Naive thymus-derived CD4-positive, alpha-beta T cell (primary cell): ENCODE data around the gene GTF3C1. TPM values are rescaled to one million over a fixed set of nuclear protein-coding genes. Genes with fewer than 3 reads are reported as not detected.

ENCODE experiments used
- ATAC-seq: fragments of 150-1000 bp; cut with Tn5 transposase; 2 replicates; pipeline ENCODE4 v1.10.0; 2021; ENCODE audit warnings: mild to moderate bottlenecking, moderate library complexity
- CTCF ChIA-PET: fragments of 350-600 bp; sonication (Branson Sonifier 250); formaldehyde crosslinking; loops from one replicate; lab custom pipeline; 2021; ENCODE audit warnings: antibody characterized with exemption; lab: Charles Lee
- POLR2A ChIA-PET: fragments of 350-600 bp; sonication (Branson Sonifier 250); formaldehyde crosslinking; loops from one replicate; lab custom pipeline; 2021; ENCODE audit warnings: antibody characterized with exemption, inconsistent platforms; lab: Charles Lee
- DNase-seq, 9 donors: peaks; one replicate each; pipeline versions ENCODE4 v3.0.0 to v3.0.0-alpha.2; 2020 to 2022; ENCODE audit warnings: mixed read lengths in 1 of 9
- H3K27ac ChIP-seq: one replicate; pipeline ENCODE4 v1.7.0; 2013; ENCODE audit warnings: mild to moderate bottlenecking, low read depth, low read length, moderate library complexity
- H3K27me3 ChIP-seq, 2 donors: one replicate each; pipeline ENCODE4 v1.7.0; 2013; ENCODE audit warnings: low read length in 2 of 2, mild to moderate bottlenecking in 2 of 2, moderate library complexity in 2 of 2; ENCODE audit not compliant: control insufficient read depth in 2 of 2, insufficient read depth in 2 of 2
- H3K36me3 ChIP-seq, 3 experiments: 1 replicate in 2 of 3; 2 replicates in 1 of 3; pipeline ENCODE4 v1.7.0; 2013; ENCODE audit warnings: low read length in 3 of 3, mild to moderate bottlenecking in 3 of 3, moderate library complexity in 1 of 3; ENCODE audit not compliant: insufficient read depth in 3 of 3, control insufficient read depth in 2 of 3
- H3K4me1 ChIP-seq, 2 donors: one replicate each; pipeline ENCODE4 v1.7.0; 2013; ENCODE audit warnings: low read length in 2 of 2, mild to moderate bottlenecking in 2 of 2, moderate library complexity in 1 of 2; ENCODE audit not compliant: control insufficient read depth in 2 of 2, insufficient read depth in 2 of 2
- H3K4me3 ChIP-seq: 2 replicates; pipeline ENCODE4 v1.7.0; 2013; ENCODE audit warnings: mild to moderate bottlenecking, low read length
- H3K9me3 ChIP-seq, 3 experiments: 1 replicate in 2 of 3; 2 replicates in 1 of 3; pipeline ENCODE4 v1.7.0; 2013; ENCODE audit warnings: low read length in 3 of 3; ENCODE audit not compliant: control insufficient read depth in 2 of 3
- H3K27ac Mint-ChIP-seq, 9 donors: one replicate each; pipeline ENCODE4 v1.8.0; 2020 to 2022; ENCODE audit warnings: mixed read lengths in 9 of 9, mild to moderate bottlenecking in 8 of 9, moderate library complexity in 5 of 9, inconsistent platforms in 2 of 9
- H3K27me3 Mint-ChIP-seq, 5 donors: one replicate each; pipeline ENCODE4 v1.8.0; 2021 to 2022; ENCODE audit warnings: mixed read lengths in 5 of 5, mild to moderate bottlenecking in 1 of 5
- H3K36me3 Mint-ChIP-seq, 5 donors: one replicate each; pipeline ENCODE4 v1.8.0; 2020 to 2022; ENCODE audit warnings: mixed read lengths in 5 of 5, mild to moderate bottlenecking in 3 of 5, inconsistent platforms in 1 of 5
- H3K4me1 Mint-ChIP-seq, 7 donors: one replicate each; pipeline ENCODE4 v1.8.0; 2020 to 2022; ENCODE audit warnings: mixed read lengths in 7 of 7, mild to moderate bottlenecking in 3 of 7, inconsistent platforms in 1 of 7
- H3K4me3 Mint-ChIP-seq, 10 donors: one replicate each; pipeline ENCODE4 v1.8.0; 2020 to 2022; ENCODE audit warnings: mild to moderate bottlenecking in 10 of 10, mixed read lengths in 10 of 10, moderate library complexity in 6 of 10, inconsistent platforms in 2 of 10
- H3K9me3 Mint-ChIP-seq, 11 donors: one replicate each; pipeline ENCODE4 v1.8.0; 2020 to 2022; ENCODE audit warnings: mixed read lengths in 11 of 11, mild to moderate bottlenecking in 4 of 11, inconsistent platforms in 1 of 11, moderate library complexity in 1 of 11
- intact Hi-C, 2 donors: fragments of 100-400 bp; cut with micrococcal nuclease; formaldehyde crosslinking; loops; one replicate each; pipeline ENCODE4 v1.15.1; 2023
- polyA plus RNA-seq, 2 donors: library from polyadenylated mRNA; unstranded; fragments of 300-500 nt; fragmentation: Illumina TruSeq; gene quantifications; one replicate each; pipeline ENCODE4 v1.2.3, GENCODE V29; 2021
- total RNA-seq, 6 experiments: library from RNA in 5 of 6; stranded (reverse) in 5 of 6; gene quantifications; 1 replicate in 5 of 6; 2 replicates in 1 of 6; pipeline ENCODE4 v1.2.3 and lab custom pipeline; 2021 to 2026

The GTF3C1 gene
- total and polyA plus RNA-seq, 7 experiments from 2014 or later: 19.0 to 60.0 (median 52.5) TPM

DNA sequence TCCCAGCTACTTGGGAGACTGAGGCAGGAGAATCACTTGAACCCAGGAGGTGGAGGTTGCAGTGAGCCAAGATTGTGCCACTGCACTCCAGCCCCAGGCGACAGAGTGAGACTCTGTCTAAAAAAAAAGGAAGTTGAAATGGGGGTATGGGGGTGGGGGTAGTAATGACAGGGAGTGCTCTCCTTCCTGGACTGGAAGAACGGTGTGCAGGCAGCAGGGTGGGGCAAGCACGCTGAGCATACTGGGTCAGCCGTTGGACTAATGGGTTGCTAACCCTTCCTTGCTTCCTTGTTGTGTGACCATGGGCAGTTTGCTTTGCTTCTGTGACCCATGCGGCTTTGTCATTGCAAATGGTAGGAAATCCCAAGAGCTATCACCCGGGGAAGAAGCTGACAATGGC, 16.7 kb upstream of the GTF3C1 start:
- DNase-seq (no peak), ATAC-seq (peak; percentile 57)
- Mint-ChIP-seq H3K9me3 (peaks cover 0 to 3% (median 0%) of the 10 kb centered on the region in 11 donors), H3K36me3 (peaks cover 0 to 10% (median 4%) of the 10 kb centered on the region in 5 donors), H3K4me3 (no peak overlapping the region), H3K27ac (no peak overlapping the region), H3K4me1 (peaks cover 0 to 12% (median 3%) of the 10 kb centered on the region in 7 donors), H3K27me3 (no peaks in the 10 kb centered on the region)
- Histone ChIP-seq H3K4me1 (no peaks in the 10 kb centered on the region), H3K36me3 (no peaks in the 10 kb centered on the region), H3K27me3 (no peaks in the 10 kb centered on the region), H3K27ac (no peak overlapping the region), H3K9me3 (no peaks in the 10 kb centered on the region), H3K4me3 (no peak overlapping the region)
- intact Hi-C loops: no loop called here
- POLR2A ChIA-PET: no interaction called here
- CTCF ChIA-PET: interaction anchor here (0.7 kb wide), 1 partner anchor 290 kb away, joined by 4 read pairs; no protein-coding TSS in a partner anchor

DNA sequence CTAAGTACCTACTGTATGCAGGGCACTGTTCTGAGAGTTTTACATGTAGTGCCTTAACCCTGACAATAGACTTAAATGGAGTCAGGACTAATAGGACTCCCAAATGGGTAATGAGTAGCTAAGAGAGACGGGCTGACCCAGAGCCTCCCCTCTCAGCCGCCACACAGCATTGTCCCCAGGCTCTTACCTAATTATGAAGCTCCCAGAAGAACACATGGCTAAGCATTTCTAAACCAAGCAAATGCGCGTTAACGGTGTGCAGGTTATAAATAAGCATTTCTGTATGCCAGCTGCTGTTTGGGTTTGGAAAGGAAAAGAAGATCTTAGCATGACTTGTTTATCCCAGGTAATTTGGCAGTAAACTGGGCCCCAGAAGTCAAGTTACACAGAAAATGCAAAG, 14.5 kb upstream of the GTF3C1 start:
- no peaks in the 10 kb centered on the region for H3K9me3 ChIP-seq
- peaks cover 0 to 3% (median 0%) of the 10 kb centered on the region in 11 donors for H3K9me3 Mint-ChIP-seq
- H3K36me3 Mint-ChIP-seq: peaks cover 0 to 10% (median 4%) of the 10 kb centered on the region in 5 donors
- no peak overlapping the region for H3K4me3 ChIP-seq
- H3K4me3 Mint-ChIP-seq: no peak overlapping the region
- ChIA-PET POLR2A (no interaction called here), CTCF (no interaction called here)
- DNase-seq (no peak), ATAC-seq (no peak)
- H3K4me1 Mint-ChIP-seq: peaks cover 0 to 12% (median 3%) of the 10 kb centered on the region in 7 donors
- no peaks in the 10 kb centered on the region for H3K27me3 ChIP-seq
- H3K36me3 ChIP-seq: no peaks in the 10 kb centered on the region
- H3K4me1 ChIP-seq: no peaks in the 10 kb centered on the region
- H3K27ac ChIP-seq: no peak overlapping the region
- intact Hi-C loops: no loop called here
- peak overlapping the region in 1 of 9 donors; percentile 28 for H3K27ac Mint-ChIP-seq
- H3K27me3 Mint-ChIP-seq: no peaks in the 10 kb centered on the region

DNA sequence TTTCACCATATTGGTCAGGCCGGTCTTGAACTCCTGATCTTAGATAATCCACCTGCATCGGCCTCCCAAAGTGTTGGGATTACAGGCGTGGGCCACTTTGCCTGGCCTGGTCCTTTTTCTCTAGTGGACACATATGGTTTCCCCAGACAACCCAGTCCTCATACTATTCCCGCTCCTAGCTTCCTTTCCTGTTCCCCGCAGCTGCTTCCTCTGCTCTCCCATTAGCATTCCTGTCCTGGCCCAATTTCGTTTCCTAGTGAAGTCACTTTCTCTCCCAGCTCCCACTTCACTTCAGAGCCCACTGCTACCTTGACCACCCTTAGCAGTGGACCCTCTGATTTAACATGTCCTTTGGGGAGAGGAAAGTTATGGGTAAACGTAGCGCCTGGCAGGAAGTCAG, 11.5 kb upstream of the GTF3C1 start:
- Histone ChIP-seq H3K4me3 (no peak overlapping the region), H3K4me1 (no peaks in the 10 kb centered on the region), H3K27ac (no peak overlapping the region), H3K36me3 (no peaks in the 10 kb centered on the region), H3K27me3 (no peaks in the 10 kb centered on the region), H3K9me3 (no peaks in the 10 kb centered on the region)
- no peak overlapping the region for H3K4me3 Mint-ChIP-seq
- DNase-seq: no peak
- ChIA-PET POLR2A (no interaction called here), CTCF (no interaction called here)
- intact Hi-C loops: no loop called here
- no peak overlapping the region for H3K27ac Mint-ChIP-seq
- no peak for ATAC-seq
- peaks cover 0 to 3% (median 0%) of the 10 kb centered on the region in 11 donors for H3K9me3 Mint-ChIP-seq
- peaks cover 0 to 10% (median 4%) of the 10 kb centered on the region in 5 donors for H3K36me3 Mint-ChIP-seq
- H3K4me1 Mint-ChIP-seq: peaks cover 0 to 7% (median 0%) of the 10 kb centered on the region in 7 donors
- no peaks in the 10 kb centered on the region for H3K27me3 Mint-ChIP-seq

- no peaks in the 10 kb centered on the region for H3K9me3 ChIP-seq
- DNase-seq: no peak
- Mint-ChIP-seq H3K4me1 (peaks cover 0 to 3% (median 0%) of the 10 kb centered on the region in 7 donors), H3K9me3 (no peaks in the 10 kb centered on the region), H3K36me3 (peaks cover 0 to 10% (median 4%) of the 10 kb centered on the region in 5 donors), H3K27me3 (no peaks in the 10 kb centered on the region), H3K27ac (no peak overlapping the region), H3K4me3 (no peak overlapping the region)
- H3K4me1 ChIP-seq: no peaks in the 10 kb centered on the region
- intact Hi-C loops: loop anchor here in 1 of 2 donors (10.0 kb wide), 1 partner anchor 656 kb away; the partner anchor contains the start of gene XPO6
- POLR2A ChIA-PET: interaction anchor here (1.0 kb wide), 1 partner anchor 9 kb away, joined by 3 read pairs; the partner anchor contains the start of genes GTF3C1 and KATNIP
- H3K27ac ChIP-seq: no peak overlapping the region
- ATAC-seq: no peak
- no peak overlapping the region for H3K4me3 ChIP-seq
- H3K36me3 ChIP-seq: no peaks in the 10 kb centered on the region
- CTCF ChIA-PET: no interaction called here
- no peaks in the 10 kb centered on the region for H3K27me3 ChIP-seq
These were observed 9.2 kb upstream of the GTF3C1 start for GRCh38 chr16:27558932-27559331.

DNA sequence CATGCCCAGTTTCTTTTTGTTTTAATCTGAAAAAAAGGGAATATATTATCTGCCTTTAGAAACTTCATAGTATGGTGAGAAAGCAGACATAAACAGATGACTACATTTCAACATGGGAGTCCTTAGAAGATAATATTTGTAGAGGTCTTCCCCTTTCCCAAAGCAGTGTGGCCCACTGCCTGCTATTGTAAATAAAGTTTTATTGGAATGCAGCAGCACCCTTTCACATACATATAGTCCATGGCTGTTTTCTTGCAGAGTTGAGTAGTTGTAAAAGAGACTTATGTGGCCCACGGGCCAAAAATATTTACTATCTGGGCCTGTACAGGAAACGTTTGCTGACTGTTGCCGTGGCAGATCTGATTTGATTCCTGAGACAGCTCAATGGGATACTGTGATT, 8.7 kb upstream of the GTF3C1 start:
- H3K4me3 Mint-ChIP-seq: no peak overlapping the region
- intact Hi-C loops: loop anchor here in 1 of 2 donors (10.0 kb wide), 1 partner anchor 656 kb away; the partner anchor contains the start of gene XPO6
- H3K4me3 ChIP-seq: no peak overlapping the region
- no peaks in the 10 kb centered on the region for H3K9me3 ChIP-seq
- CTCF ChIA-PET: no interaction called here
- DNase-seq: no peak
- peaks cover 0 to 10% (median 4%) of the 10 kb centered on the region in 5 donors for H3K36me3 Mint-ChIP-seq
- no peaks in the 10 kb centered on the region for H3K27me3 ChIP-seq
- peaks cover 0 to 3% (median 0%) of the 10 kb centered on the region in 7 donors for H3K4me1 Mint-ChIP-seq
- H3K27ac Mint-ChIP-seq: no peak overlapping the region
- H3K27ac ChIP-seq: no peak overlapping the region
- POLR2A ChIA-PET: interaction anchor here (1.0 kb wide), 1 partner anchor 8 kb away, joined by 3 read pairs; the partner anchor contains the start of genes GTF3C1 and KATNIP
- ATAC-seq: no peak
- no peaks in the 10 kb centered on the region for H3K4me1 ChIP-seq
- no peaks in the 10 kb centered on the region for H3K9me3 Mint-ChIP-seq
- H3K27me3 Mint-ChIP-seq: no peaks in the 10 kb centered on the region
- H3K36me3 ChIP-seq: no peaks in the 10 kb centered on the region

DNA sequence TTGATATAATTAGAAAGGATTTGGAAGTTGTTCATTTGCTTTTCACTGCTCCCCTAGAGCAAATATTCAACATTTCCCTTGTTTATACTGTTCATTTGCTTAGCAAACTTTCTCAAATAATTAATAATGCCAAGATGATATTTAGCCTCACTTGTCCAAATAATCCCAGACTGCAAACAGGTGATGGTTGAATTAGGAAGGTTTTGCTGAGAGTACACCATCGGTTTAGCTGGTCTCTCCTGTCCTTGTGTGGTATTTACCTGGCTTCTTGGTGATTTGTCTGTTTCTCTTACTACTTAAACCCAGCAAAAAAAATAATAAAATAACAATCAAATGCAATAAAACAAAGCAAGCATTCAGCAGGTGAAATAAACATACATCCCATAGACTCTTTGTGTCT, 6.8 kb upstream of the GTF3C1 start:
- CTCF ChIA-PET: interaction anchor here (0.6 kb wide), 1 partner anchor 21 kb away, joined by 3 read pairs; no protein-coding TSS in a partner anchor
- POLR2A ChIA-PET: no interaction called here
- Mint-ChIP-seq H3K27me3 (no peaks in the 10 kb centered on the region), H3K4me3 (no peak overlapping the region), H3K27ac (no peak overlapping the region), H3K36me3 (peaks cover 0 to 7% (median 3%) of the 10 kb centered on the region in 5 donors), H3K4me1 (peaks cover 0 to 2% (median 0%) of the 10 kb centered on the region in 7 donors), H3K9me3 (no peaks in the 10 kb centered on the region)
- no peak overlapping the region for H3K4me3 ChIP-seq
- no peak overlapping the region for H3K27ac ChIP-seq
- no peaks in the 10 kb centered on the region for H3K9me3 ChIP-seq
- DNase-seq (no peak), ATAC-seq (no peak)
- no peaks in the 10 kb centered on the region for H3K27me3 ChIP-seq
- no peaks in the 10 kb centered on the region for H3K36me3 ChIP-seq
- intact Hi-C loops: loop anchor here in 1 of 2 donors (10.0 kb wide), 1 partner anchor 658 kb away; the partner anchor contains the start of gene XPO6
- H3K4me1 ChIP-seq: no peaks in the 10 kb centered on the region
